ENCODE data around the gene MALSU1.
"Not testable (repeated sequence)": the region's sequence is repeated elsewhere in the genome, so short reads cannot be mapped to it uniquely, and the experiment has no call there.

The MALSU1 gene

DNA sequence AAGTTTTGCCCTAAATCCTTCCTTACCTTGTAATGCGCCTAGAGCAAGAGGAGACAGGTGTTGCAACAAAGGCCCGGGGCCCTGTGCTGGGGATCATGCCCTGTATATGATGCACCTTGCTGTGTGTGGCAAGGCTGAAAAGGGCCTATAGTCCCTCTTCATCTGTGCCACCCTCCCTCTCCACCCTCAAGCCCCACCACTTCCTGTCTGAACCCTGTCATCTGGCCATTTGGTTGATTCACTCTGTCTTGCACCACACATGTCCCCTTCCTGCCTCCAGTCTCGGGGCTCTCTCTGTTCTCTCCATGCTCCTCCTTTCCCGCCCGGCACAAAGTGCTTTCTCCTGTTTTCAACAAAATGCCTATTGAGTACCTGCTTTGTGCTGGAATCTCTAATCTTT, 11.5 kb upstream of the MALSU1 start:
- no peak for DNase-seq

DNA sequence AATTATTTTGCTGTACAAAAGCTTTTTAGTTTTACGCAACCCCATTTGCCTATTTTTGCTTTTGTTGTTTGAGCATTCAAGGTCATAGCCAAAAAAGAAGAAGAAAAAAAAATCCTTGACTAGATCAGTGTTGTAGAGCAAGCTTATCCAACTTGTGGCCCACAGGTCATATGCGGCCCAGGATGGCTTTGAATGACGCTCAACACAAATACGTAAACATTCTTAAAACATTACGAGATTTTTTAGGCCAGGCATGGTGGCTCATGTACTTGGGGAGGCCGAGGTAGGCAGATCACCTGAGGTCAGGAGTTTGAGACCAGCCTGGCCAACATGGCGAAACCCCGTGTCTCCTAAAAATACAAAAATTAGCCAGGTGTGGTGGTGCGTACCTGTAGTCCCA, 8.1 kb upstream of the MALSU1 start:
- no peak for DNase-seq

DNA sequence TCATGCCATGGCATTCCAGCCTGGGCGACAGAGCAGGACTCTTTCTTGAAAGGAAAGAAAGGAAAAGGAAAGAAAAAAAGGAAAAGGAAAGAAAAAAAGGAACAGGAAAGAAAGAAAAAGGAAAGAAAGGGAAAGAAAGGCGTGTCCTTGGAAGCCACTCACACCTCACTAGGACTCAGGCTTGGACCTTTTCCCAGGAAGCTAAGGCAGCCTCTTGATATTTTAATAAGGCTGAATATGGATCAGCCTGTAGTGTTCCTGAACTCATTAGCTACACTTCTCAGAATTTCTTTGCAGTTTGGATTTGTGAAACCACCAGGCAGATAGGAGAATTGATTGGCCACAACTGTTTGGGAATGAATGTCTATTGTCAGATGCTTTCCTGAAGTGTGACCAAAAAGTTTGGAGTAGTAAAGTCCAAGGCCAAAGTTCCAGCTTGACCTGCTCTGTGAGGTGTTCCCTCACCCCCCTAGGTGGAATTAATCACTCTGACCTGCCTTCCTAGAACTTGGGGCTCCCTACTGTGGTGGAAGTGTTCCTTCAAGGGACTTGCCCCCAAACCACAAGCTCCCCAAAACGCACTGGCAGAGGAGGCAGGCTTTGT, 7.1 kb upstream of the MALSU1 start:
- DNase-seq = no peak

DNA sequence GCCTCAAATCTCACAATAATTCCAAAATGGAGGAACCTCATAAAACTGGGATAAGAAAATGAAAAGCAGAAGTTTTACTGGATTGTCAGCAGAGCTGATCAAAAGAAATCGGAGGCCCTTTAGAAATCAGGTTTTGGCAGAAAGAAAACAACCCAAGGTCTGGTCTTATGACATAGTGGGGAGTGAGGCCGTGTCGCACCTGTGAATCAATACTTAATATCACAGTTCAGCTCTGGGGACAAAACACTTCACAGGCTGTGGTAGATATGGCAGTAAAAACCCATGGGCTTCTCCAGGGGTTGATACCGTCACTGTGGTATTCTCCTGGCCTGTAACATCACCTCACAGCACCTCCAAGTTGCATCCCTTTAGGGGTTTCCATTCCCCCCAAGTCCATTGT, 6.5 kb upstream of the MALSU1 start:
- DNase-seq = no peak

DNA sequence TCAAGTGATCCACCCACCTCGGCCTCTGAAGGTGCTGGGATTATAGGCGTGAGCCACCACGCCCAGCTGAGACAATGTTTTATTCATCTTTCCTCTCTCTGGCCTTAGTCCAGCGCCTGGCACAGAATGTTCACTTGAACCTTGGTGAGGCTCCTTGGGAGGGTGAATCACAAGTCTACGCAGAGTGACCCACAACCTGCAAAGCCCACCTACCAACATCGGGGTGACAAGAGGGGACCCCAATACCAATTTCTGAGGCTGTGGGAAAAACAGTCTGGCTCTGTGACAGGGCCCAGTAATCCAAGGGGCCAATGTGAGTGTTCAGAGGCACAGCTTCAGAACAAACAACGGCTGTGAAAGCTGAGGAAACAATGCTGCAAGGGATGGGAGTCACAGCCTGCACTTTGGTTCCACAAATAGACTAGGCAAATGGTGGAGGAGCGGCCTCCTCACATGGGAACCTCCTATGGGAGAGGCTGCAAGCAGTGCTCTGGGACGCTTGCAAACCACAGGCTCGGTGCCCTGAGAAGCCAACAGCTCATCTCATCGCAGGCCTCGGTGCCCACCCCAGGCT, 5.6 kb upstream of the MALSU1 start:
- no peak for DNase-seq

DNA sequence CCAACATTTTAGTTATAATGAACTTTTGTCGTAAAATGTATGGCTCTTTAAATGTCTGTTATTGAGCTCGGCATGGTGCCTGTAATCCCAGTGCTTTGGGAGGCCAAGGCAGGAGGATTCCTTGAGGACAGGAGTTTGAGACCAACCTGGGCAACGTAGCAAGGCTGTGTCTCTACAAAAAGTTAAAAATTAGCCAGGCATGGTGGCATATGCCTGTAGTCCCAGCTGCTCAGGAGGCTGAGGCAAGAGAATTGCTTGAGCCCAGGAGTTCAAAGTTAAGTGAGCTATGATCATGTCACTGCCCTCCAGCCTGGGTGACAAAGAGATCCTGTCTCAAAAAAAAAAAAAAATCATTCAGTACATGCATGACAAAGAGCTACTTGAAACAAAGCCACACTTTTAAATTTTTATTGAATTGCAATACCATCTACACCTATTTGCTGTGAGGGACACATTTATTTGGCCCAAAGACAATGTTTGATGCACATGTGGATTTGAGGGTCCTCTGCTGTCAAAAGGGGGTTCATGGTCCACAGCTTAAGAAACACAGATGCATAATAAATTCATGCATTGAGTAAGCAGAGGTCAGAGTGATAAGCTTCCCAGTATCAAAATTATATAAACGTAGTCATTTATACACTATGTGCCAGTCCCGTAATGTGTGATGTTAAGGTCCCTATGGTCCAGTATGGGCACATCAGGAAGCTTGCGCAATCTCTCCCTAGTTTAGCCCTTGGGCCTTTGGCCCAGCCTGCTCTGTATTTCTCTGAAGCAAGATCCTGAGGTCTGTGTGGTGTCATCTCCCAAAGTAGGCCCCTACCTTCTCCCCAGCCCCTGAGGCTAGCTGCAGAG, 4.4 kb upstream of the MALSU1 start:
- no peak for DNase-seq

DNA sequence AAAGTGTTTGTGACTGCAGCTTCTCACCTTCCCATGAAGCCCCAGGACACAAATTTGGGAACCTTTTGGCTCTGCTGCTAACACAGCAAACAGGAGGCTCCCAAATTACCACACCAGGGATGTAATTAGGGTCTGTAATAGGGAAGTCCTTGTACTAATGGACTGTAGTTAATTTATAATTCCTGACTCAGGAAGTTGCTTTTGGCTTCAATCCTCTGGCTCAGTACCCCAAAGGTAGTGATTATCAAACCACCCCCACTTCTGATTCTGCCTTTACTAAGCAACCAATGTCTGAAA, 3.8 kb upstream of the MALSU1 start:
- DNase-seq = no peak

DNA sequence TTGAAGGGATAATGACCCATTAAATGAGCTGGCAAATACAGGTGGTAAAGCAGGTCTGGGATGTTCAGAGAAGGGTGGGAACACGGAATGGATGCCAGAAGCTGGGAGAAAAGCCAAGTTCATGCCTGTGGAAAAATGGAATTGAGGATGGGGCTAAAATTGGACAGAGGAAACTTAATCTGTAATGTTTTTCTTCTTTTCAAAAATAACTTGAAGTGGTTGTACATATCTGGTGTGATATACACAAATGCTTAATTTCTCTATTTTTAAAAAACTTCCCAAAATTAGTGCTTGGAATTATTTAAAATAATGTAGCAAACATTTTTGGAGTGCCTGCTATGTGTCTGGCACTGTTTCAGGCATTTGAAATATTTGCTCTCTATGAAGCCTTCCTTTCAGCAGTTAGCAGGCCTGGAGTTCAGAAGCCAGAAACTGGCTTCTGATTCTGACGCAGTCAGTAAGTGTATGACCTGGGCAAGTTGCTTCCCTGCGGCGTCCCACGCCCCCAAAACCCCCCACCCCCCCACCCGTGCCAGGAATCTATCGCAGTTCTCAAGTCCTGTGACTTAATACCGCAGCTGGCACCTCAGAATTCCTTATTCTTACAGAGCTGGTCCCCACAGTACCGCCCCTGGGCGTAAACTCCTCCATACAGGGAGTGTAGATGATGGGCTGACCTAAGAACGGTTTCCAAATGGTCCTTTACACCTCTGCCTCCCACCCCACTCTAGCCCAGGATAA, 828 bp upstream of the MALSU1 start:
- DNase-seq = no peak

DNA sequence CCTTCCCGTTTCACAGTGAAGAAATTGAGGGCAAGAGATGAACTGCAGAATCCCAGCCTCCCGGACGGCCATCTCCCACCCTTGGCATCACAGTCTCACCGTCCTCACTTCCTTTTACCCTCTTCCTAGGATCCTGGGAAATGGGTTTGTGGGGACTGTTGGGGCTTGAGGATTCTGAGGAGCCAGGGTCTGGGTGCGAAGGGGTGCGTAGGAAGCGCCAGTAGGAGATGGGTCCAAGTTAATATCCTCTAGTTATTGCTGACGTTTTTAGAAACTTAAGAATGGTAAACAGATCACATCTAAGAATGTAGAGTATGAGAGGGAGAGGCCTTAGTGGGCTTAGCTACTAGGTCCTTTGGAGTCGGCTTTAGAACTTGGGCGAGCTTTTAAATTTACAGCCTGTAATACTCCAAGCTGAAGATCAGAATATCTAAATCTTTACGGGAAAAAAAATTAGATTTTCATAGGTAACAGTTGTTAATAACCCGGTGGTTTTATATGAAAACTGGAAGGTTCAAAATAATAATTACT, 696 bp downstream of the MALSU1 start:
- DNase-seq = no peak

DNA sequence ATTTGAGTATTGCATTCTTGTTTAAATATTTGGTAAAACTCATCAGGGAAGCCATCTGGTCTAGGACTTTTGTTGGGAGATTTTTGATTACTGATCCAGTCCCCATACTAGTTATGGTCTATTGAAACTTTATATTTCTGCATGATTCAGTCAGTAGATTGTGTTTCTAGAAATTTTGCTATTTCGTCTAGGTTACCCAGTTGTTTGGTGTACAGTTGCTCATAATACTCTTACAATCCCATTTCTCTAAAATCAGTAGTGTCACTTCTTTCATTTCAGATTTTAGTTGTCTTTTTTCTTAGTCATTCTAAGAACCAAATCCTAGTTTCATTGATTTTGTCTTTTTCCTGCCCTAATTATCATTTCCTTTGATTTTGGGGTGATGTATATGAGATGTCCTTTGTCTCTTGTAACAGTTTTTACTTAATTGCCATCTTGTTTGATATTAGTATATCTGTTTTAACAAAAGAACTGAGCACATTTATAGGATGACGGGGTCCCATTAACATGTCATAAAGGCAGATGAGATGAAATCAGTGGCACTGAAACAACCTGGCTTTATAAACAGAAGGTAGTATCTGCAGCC, 7.9 kb downstream of the MALSU1 start:
- no peak for DNase-seq

DNA sequence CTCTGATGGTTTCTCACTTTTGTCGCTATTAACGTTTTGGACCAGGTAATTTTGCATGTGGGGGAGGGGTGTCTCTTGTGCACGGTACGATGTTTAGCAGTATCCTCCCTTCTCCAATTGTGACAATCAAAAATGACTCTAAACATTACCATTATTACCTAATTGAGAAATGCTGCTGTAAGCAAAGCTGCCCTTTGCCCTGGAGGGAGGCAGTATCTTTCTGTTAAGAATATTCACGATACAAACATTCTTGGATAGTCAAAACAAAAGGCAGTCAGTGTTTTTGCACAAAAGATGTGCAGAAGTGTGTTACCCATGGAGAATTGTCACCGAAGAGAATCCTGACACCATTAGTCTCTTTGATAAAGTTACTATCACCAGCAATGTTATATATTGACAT, 9.6 kb downstream of the MALSU1 start:
- no peak for DNase-seq

DNA sequence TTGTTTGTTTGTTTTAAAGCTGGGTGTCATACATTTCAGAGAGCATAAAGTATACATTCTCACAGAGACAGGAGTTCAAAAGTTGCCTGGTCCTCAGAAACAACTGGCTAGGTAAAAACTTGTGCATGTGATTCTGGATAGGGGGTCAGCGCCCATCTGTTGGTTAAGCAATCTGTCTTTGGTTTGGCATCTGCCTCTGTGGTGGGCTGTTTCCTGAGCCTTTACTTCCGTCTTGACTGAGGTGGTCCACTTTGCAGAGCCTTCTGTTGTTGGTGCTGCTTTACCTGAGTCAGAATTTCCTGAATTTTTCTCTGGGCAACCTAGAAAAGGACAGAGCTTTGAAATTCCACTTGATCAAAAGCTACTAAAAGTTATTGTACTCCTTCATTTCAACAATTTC, 13.0 kb downstream of the MALSU1 start:
- not testable (repeated sequence) for DNase-seq

DNA sequence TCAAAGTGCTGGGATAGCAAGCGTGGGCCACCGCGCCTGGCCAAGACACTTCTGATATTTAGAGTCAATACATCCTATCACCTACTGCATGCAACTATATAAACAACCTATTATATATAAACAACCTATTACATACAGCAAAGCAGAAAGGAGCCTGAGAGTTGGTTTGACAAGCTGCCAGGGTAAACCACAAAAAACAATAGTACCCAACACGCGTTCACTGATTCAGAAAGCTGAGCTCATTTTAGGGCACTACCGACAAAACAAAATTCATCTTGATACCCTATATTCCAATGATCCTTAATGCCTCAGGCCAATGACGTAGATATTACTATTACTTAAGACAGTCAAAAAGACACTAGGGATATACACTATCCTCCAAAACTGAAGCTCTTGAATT, 16.2 kb downstream of the MALSU1 start:
- DNase-seq = no peak

DNA sequence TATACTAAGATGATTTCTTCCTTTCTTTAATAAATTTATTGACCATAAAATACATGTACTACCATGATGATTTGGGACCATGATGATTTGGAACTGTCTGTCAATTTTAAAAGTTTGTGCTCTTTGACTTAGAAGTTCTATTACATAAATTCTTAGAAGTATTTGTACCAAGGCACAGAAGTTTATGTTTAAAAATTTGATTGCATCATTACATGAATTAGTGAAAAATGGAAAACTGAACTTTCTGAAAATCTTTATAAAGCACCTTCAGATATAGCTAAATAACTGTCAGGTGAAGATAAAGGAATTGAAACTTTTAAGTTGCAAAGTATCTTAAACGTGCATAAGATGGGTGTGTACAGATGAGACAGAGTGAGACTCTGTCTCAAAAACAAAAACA, 32.0 kb downstream of the MALSU1 start:
- no peak for DNase-seq

DNA sequence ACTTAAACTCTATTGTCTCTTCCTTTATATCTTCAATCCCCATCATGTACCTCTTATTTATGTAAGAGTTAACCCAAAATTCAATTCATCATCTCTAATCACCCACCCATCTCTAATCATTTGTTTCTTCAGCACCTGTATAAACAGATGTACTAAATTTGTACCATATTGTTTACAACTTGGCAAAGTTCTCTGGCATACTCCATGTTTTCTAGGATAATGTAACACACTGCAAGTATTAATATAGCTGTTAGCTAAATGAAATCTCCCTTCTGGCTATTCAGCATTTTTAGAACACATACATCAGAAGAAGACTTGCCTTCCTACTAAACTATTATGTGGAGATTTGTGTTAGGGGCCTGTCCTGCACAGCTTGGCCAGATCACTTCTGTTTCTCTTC, 33.1 kb downstream of the MALSU1 start:
- no peak for DNase-seq

DNA sequence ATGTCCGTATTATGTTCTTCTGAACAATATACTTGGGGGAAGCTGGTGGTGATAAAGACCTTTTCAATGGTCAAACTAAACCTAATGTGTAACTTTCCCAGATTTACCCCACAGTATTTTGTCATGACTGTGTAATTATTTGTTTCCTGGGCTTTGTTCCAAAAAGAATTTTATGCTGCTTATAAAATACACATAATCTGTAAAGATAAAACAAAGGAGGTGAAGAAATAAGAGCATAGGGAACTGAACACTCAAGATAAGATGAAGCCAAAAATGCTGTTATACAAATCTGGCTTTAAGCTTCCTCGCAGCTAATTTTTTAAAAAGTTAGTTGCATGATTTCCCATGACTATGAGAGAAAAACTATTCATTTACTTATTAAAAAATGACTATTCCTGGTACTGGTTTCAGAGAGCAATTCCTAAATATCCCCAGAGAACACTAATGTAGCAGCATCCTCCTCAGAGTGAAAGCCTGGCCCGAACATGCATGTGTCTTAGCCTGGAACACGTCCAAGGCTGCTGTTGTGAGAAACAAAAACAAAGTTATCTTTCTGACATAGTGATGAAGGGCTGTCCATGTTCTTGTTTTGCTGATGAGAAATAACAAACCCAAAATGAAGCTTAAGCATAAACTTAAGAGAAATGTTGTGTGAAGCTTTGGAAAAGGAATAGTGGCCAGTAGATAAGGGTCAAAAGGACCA, 33.9 kb downstream of the MALSU1 start:
- no peak for DNase-seq

DNA sequence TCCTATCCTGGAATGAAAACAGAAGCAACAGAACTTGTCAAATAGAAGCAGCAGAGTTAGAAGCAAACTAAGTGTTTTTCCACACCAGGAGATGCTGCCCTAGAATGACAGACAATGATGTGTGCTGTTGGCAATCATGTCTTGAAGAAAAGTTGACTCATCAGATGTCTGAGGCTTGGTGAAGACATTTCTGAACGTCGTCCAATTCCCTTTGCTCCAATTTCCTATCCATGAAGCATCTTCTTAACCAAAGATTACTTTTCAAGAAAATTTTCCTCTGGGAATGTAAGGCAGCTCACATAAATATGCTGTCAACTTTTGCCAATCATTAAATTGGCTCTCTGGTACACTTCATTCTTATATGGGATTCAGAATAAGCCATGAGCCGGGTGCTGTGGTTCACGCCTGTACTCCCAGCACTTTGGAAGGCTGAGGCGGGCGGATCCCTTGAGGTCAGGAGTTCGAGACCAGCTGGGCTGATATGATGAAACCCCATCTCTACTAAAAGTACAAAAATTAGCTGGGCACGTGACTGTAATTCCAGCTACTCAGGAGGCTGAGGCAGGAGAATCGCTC, 34.6 kb downstream of the MALSU1 start:
- DNase-seq = no peak

DNA sequence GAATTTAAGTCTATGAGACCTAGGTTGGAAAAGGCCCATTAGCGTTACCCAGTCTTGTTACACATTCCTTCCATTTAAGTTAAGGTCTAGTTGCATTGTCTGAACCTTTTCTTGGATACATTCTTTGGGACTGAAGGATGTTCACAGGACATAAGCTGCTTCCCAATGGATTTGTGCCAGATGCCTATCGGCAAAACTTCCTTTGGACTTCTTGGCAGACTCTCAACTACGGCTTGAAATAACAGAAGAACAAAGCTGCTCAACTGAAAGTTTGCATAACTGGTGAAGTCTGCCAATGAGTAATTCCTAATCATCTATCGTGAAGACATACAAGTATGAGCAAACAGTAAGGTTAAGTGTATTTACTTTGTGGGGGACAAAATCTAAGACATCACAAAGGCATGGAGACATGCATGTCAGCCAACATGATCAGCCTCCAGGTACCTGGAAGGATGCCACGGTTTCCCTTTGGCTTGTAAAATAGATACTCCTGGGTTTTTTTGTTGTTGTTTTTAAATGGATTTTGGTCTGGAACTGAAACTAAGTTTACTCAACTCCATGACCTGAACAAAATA, 35.4 kb downstream of the MALSU1 start:
- no peak for DNase-seq

DNA sequence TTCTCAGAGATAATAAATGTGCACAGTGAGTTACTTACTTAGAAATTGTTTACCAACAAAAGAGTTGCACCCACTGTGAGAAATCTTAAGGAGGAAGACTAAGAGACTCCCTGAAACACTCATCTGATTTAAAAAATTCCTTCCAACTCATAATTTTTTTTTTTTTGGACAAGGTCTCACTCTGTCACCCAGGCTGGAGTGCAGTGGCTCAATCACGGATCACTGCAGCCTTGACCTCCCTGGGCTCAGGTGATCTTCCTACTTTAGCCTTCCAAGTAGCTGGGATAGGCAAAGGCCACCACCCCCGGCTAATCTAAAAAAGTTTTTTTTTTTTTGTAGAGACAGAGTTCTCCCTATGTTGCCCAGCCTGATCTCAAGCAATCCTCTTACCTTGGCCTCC, 36.0 kb downstream of the MALSU1 start:
- DNase-seq = no peak

DNA sequence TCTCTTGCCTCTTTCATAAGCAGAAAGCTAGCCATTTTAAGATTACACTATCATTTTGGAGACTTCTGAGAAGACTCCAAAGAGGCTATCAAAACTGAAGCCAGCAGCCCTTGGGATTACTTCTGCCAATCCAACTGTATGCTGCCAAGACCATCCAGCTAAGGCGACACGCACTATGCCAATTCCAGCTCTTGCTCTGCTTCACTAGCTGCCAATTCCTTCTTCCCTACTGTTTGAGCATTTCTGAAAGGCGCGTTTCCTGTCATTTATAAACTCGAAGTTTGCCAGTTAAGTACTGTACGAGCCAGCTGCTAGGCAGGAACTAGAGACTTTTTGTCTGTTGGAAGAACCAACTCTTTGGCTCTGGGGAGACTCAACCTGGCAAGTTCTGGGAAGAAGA, 36.5 kb downstream of the MALSU1 start:
- DNase-seq = no peak

DNA sequence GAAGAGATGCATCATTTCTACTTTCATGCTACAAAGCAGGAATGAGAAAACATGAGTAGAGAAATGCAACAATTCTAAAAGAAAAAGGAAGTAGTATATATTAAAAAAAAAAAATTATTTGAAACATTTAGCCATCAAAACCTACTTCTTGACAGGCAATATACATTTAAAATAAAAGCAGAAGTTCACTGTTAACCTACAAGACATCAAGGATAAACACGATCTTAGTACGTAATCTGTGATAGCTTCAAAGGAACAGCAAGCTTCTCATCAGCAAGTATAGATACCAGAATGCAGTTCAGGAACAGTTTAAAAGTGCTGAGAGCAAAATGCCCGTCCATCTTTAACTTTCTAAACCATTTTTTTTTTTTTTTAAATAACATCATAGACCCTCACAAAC, 36.9 kb downstream of the MALSU1 start:
- no peak for DNase-seq

DNA sequence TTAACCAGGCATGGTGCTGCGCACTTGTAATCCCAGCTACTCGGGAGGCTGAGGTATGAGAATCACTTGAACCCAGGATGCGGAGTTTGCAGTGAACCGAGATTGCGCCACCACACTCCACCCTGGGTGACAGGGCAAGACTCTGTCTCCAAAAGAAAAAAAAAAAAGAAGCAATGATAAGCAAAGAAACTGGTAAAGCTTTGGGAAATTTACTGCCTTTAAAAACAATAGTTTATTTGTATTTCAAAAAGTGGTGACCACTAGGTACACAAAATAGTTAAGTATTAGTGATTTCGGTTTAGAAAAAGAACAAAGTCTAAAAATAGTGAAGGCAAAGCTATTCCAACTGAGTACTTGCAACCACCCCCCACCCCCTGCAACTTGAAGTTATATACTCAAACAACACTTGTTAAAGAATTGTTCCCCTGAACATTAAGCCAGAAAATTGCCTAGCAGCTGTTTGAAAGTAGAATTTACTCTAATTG, 37.7 kb downstream of the MALSU1 start:
- DNase-seq = no peak
